ENCODE measurements around the gene APOBEC2. TPM values are rescaled to one million over a fixed set of nuclear protein-coding genes. Genes with fewer than 3 reads are reported as not detected.
"Not testable (repeated sequence)": the region's sequence is repeated elsewhere in the genome, so short reads cannot be mapped to it uniquely, and the experiment has no call there.

APOBEC2 gene
- not detected for total RNA-seq

GRCh38 chr6:41053041-41053440, at the start of gene APOBEC2:
APOBEC2 (plus strand) TSS chr6:41053202; CDS start chr6:41053348, 146 bp downstream.
- 39 to 67% methylated on average over 5 of the region's 5 CpGs for WGBS, 2 donors

GRCh38 chr6:41006217-41006616, 46.8 kb upstream of the APOBEC2 start:
- WGBS, 2 donors, result 3 to 6% methylated on average over 7 of the region's 7 CpGs
- DNase-seq (ENCODE audit: low spot score in 2 of 2), result peak; percentile 53 to 87
- intact Hi-C loops (cut with DNase I; ENCODE audit: low total_unique reads), result loop anchor here (10.0 kb wide), 1 partner anchor 59 kb away; no protein-coding TSS in a partner anchor
- H3K4me3 ChIP-seq (ENCODE audit: low read depth, poor library complexity, severe bottlenecking), result not testable (repeated sequence)

More at GRCh38 chr6:41053041-41053440, at the start of gene APOBEC2:
- intact Hi-C loops (cut with DNase I; ENCODE audit: low total_unique reads), result no loop called here
- TF ChIP-seq, protein P1, sequence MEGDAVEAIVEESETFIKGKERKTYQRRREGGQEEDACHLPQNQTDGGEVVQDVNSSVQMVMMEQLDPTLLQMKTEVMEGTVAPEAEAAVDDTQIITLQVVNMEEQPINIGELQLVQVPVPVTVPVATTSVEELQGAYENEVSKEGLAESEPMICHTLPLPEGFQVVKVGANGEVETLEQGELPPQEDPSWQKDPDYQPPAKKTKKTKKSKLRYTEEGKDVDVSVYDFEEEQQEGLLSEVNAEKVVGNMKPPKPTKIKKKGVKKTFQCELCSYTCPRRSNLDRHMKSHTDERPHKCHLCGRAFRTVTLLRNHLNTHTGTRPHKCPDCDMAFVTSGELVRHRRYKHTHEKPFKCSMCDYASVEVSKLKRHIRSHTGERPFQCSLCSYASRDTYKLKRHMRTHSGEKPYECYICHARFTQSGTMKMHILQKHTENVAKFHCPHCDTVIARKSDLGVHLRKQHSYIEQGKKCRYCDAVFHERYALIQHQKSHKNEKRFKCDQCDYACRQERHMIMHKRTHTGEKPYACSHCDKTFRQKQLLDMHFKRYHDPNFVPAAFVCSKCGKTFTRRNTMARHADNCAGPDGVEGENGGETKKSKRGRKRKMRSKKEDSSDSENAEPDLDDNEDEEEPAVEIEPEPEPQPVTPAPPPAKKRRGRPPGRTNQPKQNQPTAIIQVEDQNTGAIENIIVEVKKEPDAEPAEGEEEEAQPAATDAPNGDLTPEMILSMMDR (IDR thresholded peaks at IDR 0.05), result no peak
- TF ChIP-seq POLR2A (IDR thresholded peaks at IDR 0.05), result no peak
- no peak within 1 kb of the TSS for H3K4me3 ChIP-seq (ENCODE audit: low read depth, poor library complexity, severe bottlenecking)
- peak in 1 of 2 donors; percentile 74 for DNase-seq (ENCODE audit: low spot score in 2 of 2)

DNA sequence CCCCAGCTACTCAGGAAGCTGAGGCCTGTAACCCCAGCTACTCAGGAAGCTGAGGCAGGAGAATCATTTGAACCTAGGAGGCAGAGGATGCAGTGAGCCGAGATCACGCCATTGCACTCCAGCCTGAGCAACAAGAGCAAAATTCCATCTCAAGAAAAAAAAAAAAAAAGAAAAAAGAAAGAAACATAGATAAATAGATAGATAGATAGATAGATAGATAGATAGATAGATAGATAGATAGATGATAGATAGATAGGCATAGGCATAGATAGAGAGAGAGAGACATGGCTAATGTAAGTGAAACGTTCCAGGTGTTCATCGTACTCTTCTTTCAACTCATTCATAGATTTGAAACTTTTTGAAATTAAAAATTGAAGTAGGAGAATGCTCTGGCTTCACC, 46.0 kb upstream of the APOBEC2 start:
- WGBS, 2 donors, result 88 to 96% methylated on average over 4 of the region's 4 CpGs
- not testable (repeated sequence) for H3K4me3 ChIP-seq (ENCODE audit: low read depth, poor library complexity, severe bottlenecking); DNase-seq (ENCODE audit: low spot score in 2 of 2)
- intact Hi-C loops (cut with DNase I; ENCODE audit: low total_unique reads), result loop anchor here (10.0 kb wide), 1 partner anchor 58 kb away; no protein-coding TSS in a partner anchor

- no peak overlapping the region for H3K4me3 ChIP-seq (ENCODE audit: low read depth, poor library complexity, severe bottlenecking)
- no peak for DNase-seq (ENCODE audit: low spot score in 2 of 2)
- 93 to 97% methylated on average over 3 of the region's 3 CpGs for WGBS, 2 donors
- TF ChIP-seq, protein P1 (IDR thresholded peaks at IDR 0.05), result no peak
- TF ChIP-seq POLR2A (IDR thresholded peaks at IDR 0.05), result no peak
- intact Hi-C loops (cut with DNase I; ENCODE audit: low total_unique reads), result loop anchor here (10.0 kb wide), 1 partner anchor 57 kb away; no protein-coding TSS in a partner anchor
Observed at GRCh38 chr6:41008011-41008410, 45.0 kb upstream of the APOBEC2 start.

GRCh38 chr6:41009669-41010068, 43.3 kb upstream of the APOBEC2 start:
- H3K4me3 ChIP-seq (ENCODE audit: low read depth, poor library complexity, severe bottlenecking), result no peak overlapping the region
- TF ChIP-seq, protein P1 (IDR thresholded peaks at IDR 0.05), result no peak
- TF ChIP-seq POLR2A (IDR thresholded peaks at IDR 0.05), result no peak
- intact Hi-C loops (cut with DNase I; ENCODE audit: low total_unique reads), result loop anchor here (10.0 kb wide), 1 partner anchor 55 kb away; no protein-coding TSS in a partner anchor
- DNase-seq (ENCODE audit: low spot score in 2 of 2), result no peak
- WGBS, 2 donors, result 96 to 100% methylated on average over 1 of the region's 1 CpG

DNA sequence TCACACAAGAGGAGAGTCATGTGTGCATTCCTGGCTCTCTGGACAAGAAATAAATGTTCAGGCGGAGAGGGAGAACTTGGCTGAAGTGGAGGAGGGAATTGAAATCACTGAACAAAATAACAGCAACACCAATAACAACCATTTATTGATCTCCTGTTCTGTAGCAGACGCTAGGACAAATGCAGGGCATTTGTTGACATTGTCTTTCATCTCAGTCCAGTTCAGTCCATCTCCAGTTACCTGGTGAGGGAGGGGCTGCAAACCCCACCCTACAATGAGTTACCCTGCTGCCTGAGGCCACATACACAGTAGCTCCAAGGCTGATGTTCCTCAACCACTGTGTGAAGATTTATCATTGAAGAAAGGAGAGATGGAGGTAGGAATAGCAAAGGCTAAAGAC, 41.3 kb upstream of the APOBEC2 start:
- 90 to 93% methylated on average over 2 of the region's 2 CpGs for WGBS, 2 donors

More for the DNA sequence above, 41.3 kb upstream of the APOBEC2 start:
- intact Hi-C loops (cut with DNase I; ENCODE audit: low total_unique reads), result no loop called here
- TF ChIP-seq, protein P1 (IDR thresholded peaks at IDR 0.05), result no peak
- no peak for TF ChIP-seq POLR2A (IDR thresholded peaks at IDR 0.05)
- H3K4me3 ChIP-seq (ENCODE audit: low read depth, poor library complexity, severe bottlenecking), result no peak overlapping the region
- DNase-seq (ENCODE audit: low spot score in 2 of 2), result no peak

All from lower leg skin (tissue), 4 donors.